Suppressor macrophage (primary cell): ENCODE measurements around the gene DGKI.
A peak's percentile ranks its signal among the peaks of the same experiment; 100 is the strongest.

Experiments
- DNase-seq, 4 experiments: peaks; one replicate each; pipeline ENCODE4 v3.0.0-alpha.2; 2020 to 2022

Gene DGKI

DNA sequence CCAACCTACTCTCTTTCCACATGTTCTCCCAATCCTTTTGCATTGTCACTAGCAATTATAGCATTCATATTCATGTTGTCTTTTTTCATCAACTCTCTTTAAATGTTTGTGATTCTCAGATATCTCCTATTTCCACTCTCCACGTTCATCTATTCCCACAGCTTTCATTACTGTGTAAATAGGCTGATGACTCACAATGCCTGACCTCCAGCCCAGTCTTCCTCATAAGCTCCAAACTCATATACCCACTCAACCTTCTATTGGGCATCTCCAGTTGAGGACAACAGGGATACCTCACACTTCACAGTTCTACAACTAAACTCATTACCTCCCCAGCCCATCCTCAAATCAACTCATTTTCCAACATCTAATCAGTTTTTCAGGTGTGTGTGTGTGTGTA is 194.1 kb downstream of the DGKI start:
- DNase-seq, result peak in 1 of 4 experiments; percentile 6

DNA sequence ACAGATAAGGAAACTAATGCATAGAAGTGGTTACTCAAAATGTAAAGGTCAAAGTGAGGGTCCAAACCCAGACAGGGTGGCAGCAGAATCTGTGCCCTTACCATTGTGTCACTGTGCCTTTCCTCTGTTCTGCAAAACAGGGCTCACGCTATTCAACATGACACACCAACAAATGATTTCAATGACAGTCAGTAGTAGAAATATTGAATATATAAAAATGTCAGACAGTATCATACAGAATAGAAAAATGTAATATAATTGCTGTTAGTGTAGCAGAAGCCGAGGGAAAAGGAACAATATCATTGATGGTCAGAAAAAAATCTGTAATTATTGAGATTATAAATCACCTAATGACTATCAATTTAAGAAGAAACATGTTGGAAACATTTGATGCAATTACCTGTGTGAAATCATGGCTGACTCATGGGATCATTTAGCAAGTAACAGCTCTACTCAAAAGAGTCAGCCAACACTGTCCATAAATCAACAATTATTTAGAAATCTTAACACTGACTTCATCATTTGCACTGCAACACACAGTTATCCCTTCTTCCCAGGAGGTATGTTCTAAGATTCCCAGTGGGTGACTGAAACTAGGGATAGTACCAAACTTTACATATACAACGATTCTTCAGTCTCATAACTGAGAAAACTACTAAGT is 198.7 kb downstream of the DGKI start:
- no peak for DNase-seq

DNA sequence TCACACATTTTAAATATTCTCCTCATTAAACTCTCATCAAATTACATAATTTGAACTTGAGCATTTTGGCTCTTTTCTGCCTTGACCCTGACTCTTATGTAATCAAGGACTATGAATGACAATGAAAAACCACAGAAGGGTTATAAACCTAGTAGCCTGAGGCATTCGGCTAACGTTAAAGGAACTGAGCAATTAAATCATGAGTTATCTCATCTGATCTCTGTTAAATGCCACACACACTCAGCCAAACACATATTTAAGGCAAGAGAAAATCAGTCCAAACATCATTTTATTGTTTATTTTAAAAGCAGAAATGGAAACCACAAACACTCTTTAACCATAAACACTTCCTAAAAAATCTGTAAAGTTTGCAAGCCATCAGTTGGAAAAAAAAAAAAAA is 204.3 kb downstream of the DGKI start:
- peak; percentile 35 to 83 (median 56) for DNase-seq

DNA sequence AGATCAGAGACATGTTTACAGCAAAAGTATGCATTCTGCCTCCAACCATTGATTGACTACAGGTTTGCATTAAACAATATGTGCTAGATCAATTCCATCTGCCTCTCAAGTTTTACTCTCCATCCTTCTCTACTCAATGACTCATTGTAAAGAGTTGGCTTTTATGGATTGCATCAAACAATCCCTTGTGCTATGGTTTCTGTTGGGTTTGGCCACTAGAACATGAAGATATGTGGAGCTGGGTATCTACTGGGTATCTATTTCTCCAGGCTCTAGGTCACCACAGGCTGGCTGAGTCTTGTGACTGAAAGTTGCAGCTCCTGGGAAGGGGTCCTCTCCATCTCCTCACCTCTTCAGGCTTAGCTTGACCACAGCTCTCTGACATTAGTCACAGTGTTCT is 204.7 kb downstream of the DGKI start:
- peak in 1 of 4 experiments; percentile 6 for DNase-seq

DNA sequence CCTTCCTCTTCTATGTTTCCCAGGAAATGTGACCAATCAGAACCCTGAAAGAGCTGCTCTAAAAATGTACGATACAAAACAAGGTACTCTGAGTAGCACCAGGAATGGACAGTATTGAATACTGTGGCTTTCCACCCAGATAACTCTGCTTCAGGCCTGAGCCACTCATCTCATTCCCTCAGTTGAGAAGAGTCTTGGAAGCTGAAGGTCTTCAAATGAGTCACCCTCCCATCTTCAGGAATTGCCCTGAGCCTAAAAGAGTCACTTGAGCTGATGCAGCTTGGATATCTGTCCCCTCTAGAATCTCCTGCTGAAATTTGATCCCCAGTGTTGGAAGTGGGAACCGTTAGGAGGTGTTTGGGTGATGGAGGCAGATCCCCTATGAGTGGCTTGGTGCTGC is 210.4 kb downstream of the DGKI start:
- DNase-seq, result no peak

DNA sequence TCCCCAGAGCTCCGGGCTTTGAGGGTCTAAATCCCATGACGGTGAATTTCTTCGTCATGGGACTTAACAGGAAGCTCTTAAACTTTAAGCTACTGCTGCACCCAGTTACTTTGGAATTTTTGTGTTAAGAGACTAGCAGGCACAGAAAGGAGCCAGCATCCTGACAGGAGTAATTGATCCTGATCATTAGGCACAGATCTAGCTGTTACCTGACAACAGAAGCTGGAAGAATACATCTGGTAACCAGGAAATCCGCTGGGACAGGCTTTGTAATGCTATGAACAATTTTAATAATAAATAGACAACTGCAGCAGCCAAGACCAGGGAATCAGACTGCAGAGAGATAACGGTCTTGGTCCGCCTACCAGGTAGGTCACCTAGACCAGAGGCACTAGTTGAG is 210.9 kb downstream of the DGKI start:
- DNase-seq, result no peak

DNA sequence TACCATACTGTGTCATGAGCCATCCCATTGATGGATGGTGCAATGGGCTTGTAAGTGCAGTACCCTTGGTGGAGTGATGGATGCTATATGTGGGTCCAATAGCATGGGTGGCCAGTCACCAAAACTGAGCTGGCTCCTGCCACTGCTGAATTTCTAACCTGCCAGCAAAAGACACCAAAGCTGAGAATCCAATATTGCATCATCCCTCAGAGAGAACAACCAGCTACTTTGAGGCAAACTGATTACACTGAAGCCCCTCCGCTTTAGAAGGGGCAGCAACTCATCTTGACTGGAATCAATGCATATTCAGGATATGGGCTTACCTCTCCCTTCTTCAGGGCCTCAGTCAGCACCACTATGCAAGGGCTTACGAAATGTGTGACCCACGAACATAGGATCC is 211.6 kb downstream of the DGKI start:
- DNase-seq, result no peak

DNA sequence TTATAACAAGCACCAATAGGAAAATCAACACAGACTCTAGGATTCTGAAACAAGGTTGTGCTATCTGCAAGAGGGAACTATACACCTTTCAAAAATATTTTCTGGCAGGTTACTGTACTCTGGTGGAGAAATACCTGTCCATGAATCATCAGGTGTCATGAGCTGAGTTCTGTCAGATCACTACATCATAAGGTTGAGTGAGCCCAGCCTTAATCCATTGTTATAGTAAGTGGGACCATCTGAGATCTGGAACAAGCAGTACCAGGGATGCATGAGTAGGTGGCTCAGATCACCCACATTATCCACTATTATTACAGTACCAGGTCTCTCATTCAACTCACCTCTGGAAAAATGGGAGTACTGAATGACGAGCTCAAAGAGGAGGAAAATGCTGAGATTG is 212.4 kb downstream of the DGKI start:
- DNase-seq, result no peak

DNA sequence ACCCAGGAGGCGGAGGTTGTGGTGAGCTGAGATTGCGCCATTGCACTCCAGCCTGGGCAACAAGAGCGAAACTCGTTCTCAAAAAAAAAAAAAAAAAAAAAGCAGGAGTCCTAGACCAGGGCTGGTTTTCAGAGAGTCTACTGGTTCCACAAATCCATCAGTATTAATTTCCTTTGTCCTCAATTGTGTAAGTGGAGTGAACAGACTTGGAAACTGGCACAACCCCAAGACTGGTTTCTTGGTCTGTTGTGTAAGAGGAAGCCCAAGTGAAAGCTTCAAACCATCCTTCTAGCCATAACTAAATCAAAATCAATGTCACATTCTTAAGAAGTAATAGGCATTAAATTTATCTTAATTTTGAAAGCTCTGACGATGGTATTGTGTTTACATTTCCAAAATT is 213.6 kb downstream of the DGKI start:
- peak; percentile 9 to 43 (median 34) for DNase-seq

DNA sequence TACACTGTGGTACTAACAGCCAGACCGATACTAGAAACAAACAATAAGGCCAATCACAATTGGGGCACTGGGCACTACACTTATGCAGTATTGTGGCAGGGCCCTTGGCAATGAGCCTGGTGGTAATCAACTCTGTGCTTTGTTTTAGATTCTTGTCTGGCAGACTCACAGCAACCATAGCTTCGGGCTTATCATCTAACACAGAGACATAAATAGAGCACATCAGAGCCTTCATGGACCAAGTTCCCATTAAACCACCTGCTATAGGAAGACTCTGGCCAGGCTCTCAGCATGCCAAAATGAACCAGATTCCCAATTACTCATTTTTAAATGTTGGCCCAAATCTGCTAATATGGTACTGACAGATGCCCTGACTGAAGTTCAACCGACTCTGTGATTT is 218.6 kb downstream of the DGKI start:
- DNase-seq, result no peak

DNA sequence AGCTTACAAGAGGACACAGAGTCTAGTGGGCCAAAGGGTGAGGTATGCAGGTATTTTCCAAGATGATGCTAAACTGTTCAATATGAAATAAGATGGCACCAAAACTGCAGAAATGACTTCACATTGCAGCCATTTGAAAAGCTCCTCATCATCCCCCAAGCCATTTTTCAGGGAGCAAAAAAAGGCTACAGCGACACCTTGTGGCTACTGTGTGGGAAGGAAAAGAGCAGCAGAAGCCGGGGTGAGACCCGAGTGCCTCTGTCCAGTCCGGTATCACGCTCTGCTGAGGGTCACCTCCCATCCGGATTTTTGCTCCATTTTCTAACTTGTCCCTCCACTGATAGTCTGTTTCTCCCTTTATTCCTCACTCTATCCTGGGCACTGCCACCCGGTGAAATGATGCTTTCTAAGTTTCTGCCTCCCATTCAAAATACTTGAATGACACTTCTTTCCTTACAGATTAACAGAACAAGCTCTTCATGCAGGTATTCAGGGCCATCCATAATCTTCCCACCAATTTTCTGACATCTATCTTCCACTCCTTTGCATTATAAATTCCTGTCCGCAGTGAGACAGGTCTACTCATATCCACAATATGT is 220.2 kb downstream of the DGKI start:
- DNase-seq, result peak; percentile 64 to 72 (median 67)

DNA sequence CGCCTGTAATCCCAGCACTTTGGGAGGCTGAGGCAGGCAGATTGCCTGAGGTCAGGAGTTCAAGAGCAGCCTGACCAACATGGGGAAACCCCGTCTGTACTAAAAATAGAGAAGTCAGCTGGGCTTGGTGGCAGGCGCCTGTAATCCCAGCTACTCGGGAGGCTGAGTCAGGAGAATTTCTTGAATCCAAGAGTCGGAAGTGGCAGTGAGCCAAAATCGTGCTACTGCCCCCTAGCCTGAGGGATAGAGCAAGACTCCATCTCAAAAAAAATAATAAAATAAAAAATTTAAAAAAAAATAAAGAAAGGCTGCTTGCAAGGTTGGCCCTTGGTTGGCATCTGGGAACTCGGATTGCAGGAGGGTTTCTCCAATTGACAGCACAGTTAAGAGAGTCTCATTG is 221.6 kb downstream of the DGKI start:
- DNase-seq, result peak; percentile 36 to 50 (median 44)

DNA sequence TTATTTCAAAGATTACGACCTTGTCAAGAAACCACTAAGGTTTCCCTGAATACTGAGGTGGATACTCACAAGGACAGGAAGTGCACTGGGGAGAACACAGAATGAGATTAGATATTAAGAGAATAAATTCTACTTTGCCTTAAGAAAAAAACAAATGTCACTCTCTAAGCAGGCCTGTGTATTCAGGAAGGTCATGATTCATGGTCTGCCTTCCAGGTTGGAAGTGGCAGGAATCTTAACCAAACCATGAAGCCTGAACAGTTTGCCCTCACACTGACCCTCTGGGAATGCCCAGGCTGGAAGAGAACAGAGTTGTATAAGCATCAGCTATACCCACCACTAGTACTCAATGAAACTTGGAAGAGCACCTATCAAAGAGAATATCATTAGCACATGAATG is 227.6 kb downstream of the DGKI start:
- DNase-seq, result no peak

DNA sequence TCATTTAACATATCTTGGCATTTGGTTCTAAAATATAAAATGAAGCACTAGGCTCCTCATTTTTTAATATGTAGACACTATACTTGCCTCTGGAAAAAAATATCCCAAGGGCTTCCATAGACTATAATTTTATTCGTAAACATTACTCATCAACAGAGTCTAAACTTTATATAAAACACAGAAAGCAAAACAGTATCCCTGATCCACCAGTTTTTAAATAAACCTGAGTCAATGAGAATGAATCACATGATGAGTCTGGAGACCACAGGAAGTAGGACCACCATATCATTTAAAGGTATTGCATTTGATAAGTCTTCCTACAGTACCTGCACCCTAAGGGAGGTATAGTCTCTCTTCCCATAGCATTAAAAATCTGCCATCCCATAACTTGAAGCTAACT is 228.0 kb downstream of the DGKI start:
- DNase-seq, result no peak

DNA sequence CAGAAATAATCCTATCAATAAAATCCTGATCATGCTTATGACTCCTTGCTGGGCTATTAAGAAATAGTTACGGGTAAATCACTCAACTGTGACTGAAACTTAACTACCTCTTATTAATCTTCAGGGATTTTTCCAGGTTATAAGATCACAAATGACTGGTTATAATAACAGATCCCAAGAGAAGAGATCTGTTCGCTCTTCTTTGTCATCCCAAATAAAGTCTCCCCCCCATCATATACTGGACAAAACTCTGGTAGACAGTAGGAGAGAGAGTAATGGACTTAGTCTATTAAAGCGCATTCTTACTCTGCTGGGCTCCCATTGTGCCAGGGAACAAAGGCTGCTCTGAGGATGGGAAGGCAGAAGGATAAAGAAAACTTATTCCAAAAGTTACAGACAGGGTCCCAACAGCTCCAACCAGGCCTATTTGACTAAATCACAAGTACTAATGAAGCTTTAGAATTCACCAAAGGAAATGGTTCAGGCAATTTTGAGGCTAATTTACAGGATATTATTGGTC is 233.7 kb downstream of the DGKI start:
- DNase-seq, result no peak

DNA sequence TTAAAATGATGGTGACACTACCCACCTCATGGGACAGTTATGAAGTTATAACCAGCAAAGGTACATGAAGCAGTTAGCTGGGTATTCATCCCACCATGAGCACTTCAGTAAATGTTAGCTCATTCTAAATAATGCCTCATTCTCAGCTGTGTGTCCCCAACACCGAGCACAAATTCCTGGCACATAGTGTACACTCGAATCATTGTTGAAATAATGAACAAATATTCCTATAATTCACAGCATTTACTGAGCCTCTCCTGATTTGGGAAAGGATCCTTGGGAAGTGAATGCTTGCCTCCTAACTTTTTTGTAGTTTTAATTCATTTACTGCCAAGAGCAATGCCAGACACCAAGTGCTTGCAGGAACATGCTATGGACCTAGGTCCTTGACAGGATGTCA is 235.2 kb downstream of the DGKI start:
- no peak for DNase-seq

DNA sequence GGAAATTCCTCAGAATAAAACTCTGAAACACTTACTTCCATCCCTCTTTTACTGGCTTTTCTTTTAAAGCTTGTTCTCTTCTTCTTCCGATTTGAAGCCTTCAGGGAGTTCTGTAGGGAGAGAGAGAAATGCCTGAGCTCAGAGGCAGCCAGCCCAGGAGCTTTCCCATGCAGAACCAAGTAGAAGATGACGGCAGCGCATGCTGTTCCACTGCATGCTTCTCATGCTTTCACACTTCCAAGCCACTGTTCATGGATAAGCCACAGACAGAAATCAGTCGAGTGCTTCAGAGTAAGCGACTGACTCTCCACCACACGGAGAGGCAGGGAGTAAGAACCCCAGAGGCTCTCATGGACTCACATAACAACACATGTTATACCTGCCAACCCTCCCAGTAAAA is 237.3 kb downstream of the DGKI start:
- DNase-seq, result no peak

DNA sequence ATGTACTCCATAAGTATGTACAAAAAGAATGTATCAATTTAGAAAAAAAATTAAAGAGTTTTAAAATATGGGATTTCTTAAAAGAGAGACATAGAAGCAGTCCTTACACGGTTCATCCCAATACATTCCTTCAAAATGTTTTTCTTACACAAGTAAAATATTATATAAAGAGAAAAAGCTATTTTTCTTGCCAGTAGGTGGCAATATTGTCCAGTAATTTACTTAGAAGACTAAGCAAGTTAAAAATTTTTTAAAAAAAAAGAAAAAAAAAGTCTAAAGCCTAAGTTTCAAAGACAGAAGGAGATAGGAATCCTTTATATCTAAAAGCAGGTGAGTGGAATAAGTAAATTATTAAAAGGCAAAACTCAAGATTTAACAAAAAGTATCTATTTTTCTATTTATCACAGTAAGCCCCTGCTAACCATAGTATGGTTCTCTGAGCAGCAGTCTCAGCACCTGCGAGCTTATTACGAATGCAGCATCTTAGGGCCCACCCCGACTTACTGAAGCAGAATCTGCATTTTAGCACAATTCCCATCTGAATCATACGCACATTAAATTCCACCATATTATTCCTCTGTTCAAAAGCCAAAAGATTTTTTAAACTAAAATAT is 240.6 kb downstream of the DGKI start:
- peak in 3 of 4 experiments; percentile 58 to 80 (median 70) for DNase-seq

DNA sequence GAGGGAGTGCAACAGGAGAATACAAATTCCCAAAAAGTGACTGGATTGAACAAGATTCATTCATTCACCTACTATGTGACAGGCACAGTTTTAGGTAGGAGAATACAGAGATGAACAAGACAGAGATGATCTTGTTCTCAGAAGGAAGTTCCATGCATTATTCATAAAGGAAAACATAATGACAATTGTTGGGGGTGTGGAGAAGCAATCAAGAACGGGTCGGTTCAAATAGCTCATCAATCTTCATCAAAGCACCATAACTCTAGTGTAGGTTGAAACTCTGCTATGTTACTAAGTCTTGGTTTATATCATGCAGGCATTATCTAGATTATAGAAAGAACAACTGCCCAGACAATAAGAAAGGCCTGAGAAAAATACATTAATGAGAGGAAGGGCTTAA is 243.7 kb downstream of the DGKI start:
- no peak for DNase-seq

DNA sequence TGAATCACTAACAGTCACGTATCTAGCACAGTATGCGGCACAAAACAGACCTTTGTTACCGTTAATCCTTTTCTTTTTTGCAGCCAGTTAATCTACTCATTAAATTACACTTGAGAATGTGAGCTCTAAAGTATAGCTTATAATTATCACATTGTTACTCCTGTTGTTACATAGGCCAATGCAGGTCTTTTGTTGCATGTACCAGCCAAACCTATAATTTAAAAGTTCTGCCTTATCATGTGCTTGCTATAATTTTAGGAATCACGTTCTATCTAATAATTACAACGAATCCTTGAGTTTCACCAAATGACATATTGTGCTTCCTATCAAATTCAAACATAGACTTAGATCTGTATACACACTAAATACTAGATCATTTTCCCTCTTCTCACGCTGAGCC is 245.1 kb downstream of the DGKI start:
- no peak for DNase-seq

DNA sequence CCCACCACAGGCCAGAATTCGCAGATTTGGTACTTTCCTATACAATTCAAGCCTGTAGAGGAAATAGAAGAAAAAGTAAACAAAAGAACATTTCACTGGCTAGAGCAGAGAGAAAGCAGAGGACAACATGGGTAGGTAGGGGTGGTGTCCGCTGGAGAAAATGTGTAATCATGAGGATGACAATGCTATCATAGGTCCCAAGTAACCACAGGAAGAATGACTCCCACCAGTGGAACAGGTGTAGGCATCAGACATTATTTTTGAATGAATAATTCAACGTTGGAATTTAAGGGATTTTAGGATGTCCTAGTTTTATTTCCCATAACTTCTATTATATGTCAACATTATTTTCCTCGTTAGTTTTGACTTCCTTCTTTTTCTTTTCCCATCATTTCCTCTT is 248.9 kb downstream of the DGKI start:
- DNase-seq, result no peak

DNA sequence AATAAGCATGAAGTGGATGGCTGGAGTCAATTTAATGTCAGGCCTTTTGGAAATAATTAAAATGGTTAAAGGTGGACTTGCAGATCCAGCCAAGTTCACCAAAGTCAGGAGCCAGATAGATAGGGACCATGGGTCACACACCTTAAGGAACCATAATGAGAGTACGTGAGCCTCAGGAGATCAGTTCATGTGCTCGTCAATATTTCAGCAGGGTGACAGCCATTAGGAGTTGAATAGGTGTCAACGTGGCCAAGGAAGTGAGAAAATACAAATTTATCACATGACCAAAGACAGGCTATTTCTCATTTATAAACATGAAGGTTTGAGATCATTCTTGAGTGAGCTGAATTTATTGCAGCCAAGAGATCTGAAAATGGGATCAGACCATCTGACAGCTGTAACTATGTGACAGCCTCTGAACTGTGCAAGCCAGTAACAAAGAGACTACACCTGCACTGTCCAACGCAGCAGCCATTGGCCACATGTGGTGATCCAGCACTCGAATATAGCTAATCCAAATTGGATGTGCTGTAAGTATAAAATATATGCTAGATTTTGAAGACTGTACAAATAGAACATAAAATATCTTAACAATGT is 253.6 kb downstream of the DGKI start:
- DNase-seq, result no peak

DNA sequence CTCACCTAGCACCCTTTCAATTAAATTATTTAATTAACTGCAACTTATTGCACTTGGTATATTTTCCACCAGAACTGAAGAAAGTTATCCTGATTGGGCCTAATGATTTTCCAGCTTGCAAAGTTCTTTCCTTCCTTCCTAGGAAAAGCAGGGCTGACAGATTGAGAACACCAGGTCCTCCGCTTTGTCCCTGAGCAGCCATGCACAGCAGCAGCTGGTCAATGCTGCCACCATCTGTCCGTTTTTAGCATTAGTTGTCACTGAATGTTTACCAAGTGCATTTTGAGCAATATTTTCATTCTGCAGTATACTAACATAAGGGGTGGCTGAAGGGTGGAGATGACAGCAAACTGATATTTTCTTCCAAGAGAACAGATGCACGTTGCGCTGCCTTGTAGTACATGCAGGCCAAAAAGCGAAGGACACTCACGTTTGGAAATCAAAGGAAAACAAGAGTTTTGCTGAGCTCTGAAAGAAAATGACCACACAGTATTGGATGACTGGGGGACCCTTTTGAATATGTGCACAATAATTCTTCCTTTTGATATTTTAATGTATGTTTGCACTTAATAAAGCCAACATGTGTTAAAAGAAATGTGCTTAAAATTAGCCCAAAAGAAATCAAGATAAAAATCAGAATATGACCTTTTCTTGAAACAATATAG is 254.4 kb downstream of the DGKI start:
- peak; percentile 64 to 75 (median 70) for DNase-seq
